ENCODE measurements around the gene C4B.

GRCh38 chr6:32081168-32081990, 66.8 kb downstream of the C4B start:
- TF ChIP-seq CTCF (IDR thresholded peaks at IDR 0.05; ENCODE audit: insufficient read depth, low read depth, low read length) (no peak), EZH2 (IDR thresholded peaks at IDR 0.05; ENCODE audit: insufficient read depth, low read length) (no peak)

Data from astrocyte (in vitro differentiated cells and primary cell).